ENCODE results near the gene TPP1. TPM values are rescaled to one million over a fixed set of nuclear protein-coding genes. Genes with fewer than 3 reads are reported as not detected.

Gene TPP1
- total RNA-seq, 1 donor from 2014 or later, result 46.2 TPM

- DNase-seq (ENCODE audit: low read depth in 2 of 2), result no peak
Measured at GRCh38 chr11:6629573-6629891, 10.3 kb upstream of the TPP1 start.

GRCh38 chr11:6628526-6628925 is 9.3 kb upstream of the TPP1 start:
- no peak for DNase-seq (ENCODE audit: low read depth in 2 of 2)

GRCh38 chr11:6627762-6628241 is 8.6 kb upstream of the TPP1 start:
- no peak for DNase-seq (ENCODE audit: low read depth in 2 of 2)

- DNase-seq (ENCODE audit: low read depth in 2 of 2), result no peak
Measured at GRCh38 chr11:6626971-6627761, 7.9 kb upstream of the TPP1 start.

- no peak for DNase-seq (ENCODE audit: low read depth in 2 of 2)
Measured at GRCh38 chr11:6625832-6626420, 6.7 kb upstream of the TPP1 start.

GRCh38 chr11:6625156-6625831 is 6.1 kb upstream of the TPP1 start:
- no peak for DNase-seq (ENCODE audit: low read depth in 2 of 2)

GRCh38 chr11:6623391-6624363 is 4.5 kb upstream of the TPP1 start:
- DNase-seq (ENCODE audit: low read depth in 2 of 2), result no peak

GRCh38 chr11:6622261-6623171 is 3.3 kb upstream of the TPP1 start:
- DNase-seq (ENCODE audit: low read depth in 2 of 2), result peak in 1 of 2 donors; percentile 53

GRCh38 chr11:6621711-6622211 is 2.5 kb upstream of the TPP1 start:
- DNase-seq (ENCODE audit: low read depth in 2 of 2), result no peak

- DNase-seq (ENCODE audit: low read depth in 2 of 2), result no peak
Measured at GRCh38 chr11:6620636-6621035, 1.4 kb upstream of the TPP1 start.

- DNase-seq (ENCODE audit: low read depth in 2 of 2), result peak; percentile 91 to 96
Measured at GRCh38 chr11:6618117-6619003, 862 bp downstream of the TPP1 start.

GRCh38 chr11:6617315-6617781 is 1.9 kb downstream of the TPP1 start:
- peak; percentile 76 to 78 for DNase-seq (ENCODE audit: low read depth in 2 of 2)

- no peak for DNase-seq (ENCODE audit: low read depth in 2 of 2)
Measured at GRCh38 chr11:6616596-6617250, 2.5 kb downstream of the TPP1 start.

- DNase-seq (ENCODE audit: low read depth in 2 of 2), result peak in 1 of 2 donors; percentile 20
Measured at GRCh38 chr11:6615882-6616585, 3.2 kb downstream of the TPP1 start.

- DNase-seq (ENCODE audit: low read depth in 2 of 2), result no peak
Measured at GRCh38 chr11:6615046-6615445, 4.2 kb downstream of the TPP1 start.

- no peak for DNase-seq (ENCODE audit: low read depth in 2 of 2)
Measured at GRCh38 chr11:6614446-6614845, 4.8 kb downstream of the TPP1 start.

GRCh38 chr11:6613496-6613895 is 5.7 kb downstream of the TPP1 start:
- DNase-seq (ENCODE audit: low read depth in 2 of 2), result no peak
